GM20431 (cell line): ENCODE results near the gene OR1J2.
"Not testable (repeated sequence)": the region's sequence is repeated elsewhere in the genome, so short reads cannot be mapped to it uniquely, and the experiment has no call there.

Source experiments
- in situ Hi-C: fragments of 300-500 bp; cut with MseI, MboI; formaldehyde crosslinking; loops from one replicate; pipeline ENCODE4 v1.15.0; 2020; ENCODE audit warnings: low sequenced_read_pairs; ENCODE audit not compliant: unreplicated experiment

Gene OR1J2

GRCh38 chr9:122510502-122510901 is at the start of gene OR1J2:
OR1J2 (plus strand) TSS chr9:122510802; CDS start chr9:122510802, 0 bp downstream.
- in situ Hi-C loops, result no loop called here

- in situ Hi-C loops, result loop anchor here (10.0 kb wide), 1 partner anchor 341 kb away; the partner anchor contains the start of gene OR1K1
These were observed 46.6 kb upstream of the OR1J2 start for GRCh38 chr9:122463828-122464632.

- in situ Hi-C loops, result loop anchor here (10.0 kb wide), 1 partner anchor 340 kb away; the partner anchor contains the start of gene OR1K1
These were observed 45.7 kb upstream of the OR1J2 start for GRCh38 chr9:122464633-122465567.

- in situ Hi-C loops, result loop anchor here (10.0 kb wide), 1 partner anchor 338 kb away; the partner anchor contains the start of gene OR1K1
These were observed 44.1 kb upstream of the OR1J2 start for GRCh38 chr9:122466456-122466855.

- in situ Hi-C loops, result loop anchor here (10.0 kb wide), 1 partner anchor 336 kb away; the partner anchor contains the start of gene OR1K1
These were observed 41.9 kb upstream of the OR1J2 start for GRCh38 chr9:122468735-122469134.

GRCh38 chr9:122474561-122474960 is 36.0 kb upstream of the OR1J2 start:
- in situ Hi-C loops, result no loop called here

- in situ Hi-C loops, result no loop called here
These were observed 34.9 kb upstream of the OR1J2 start for GRCh38 chr9:122475717-122476116.

GRCh38 chr9:122477346-122477745 is 33.3 kb upstream of the OR1J2 start:
- in situ Hi-C loops, result no loop called here

GRCh38 chr9:122477826-122478225 is 32.8 kb upstream of the OR1J2 start, which contains the start of gene OR1J1:
OR1J1 (minus strand) TSS chr9:122477926; CDS start chr9:122477926, 0 bp downstream.
- in situ Hi-C loops, result no loop called here

GRCh38 chr9:122479062-122479461 is 31.5 kb upstream of the OR1J2 start:
- in situ Hi-C loops, result no loop called here

- in situ Hi-C loops, result no loop called here
These were observed 11.7 kb upstream of the OR1J2 start for GRCh38 chr9:122498883-122499288.

GRCh38 chr9:122506964-122507363 is 3.6 kb upstream of the OR1J2 start:
- in situ Hi-C loops, result no loop called here

GRCh38 chr9:122518226-122518625 is 7.6 kb downstream of the OR1J2 start:
- in situ Hi-C loops, result no loop called here

- in situ Hi-C loops, result no loop called here
These were observed 8.2 kb downstream of the OR1J2 start, which contains the start of gene OR1J4 for GRCh38 chr9:122518841-122519240. OR1J4 (plus strand) TSS chr9:122519141; CDS start chr9:122519141, 0 bp downstream.

GRCh38 chr9:122519376-122519775 is 8.8 kb downstream of the OR1J2 start:
- in situ Hi-C loops, result no loop called here

- in situ Hi-C loops, result no loop called here
These were observed 16.0 kb downstream of the OR1J2 start for GRCh38 chr9:122526602-122527001.

GRCh38 chr9:122527193-122527592 is 16.6 kb downstream of the OR1J2 start, which contains the start of gene OR1N1:
OR1N1 (minus strand) TSS chr9:122527293; CDS start chr9:122527293, 0 bp downstream.
- in situ Hi-C loops, result no loop called here

GRCh38 chr9:122531157-122531556 is 20.6 kb downstream of the OR1J2 start:
- in situ Hi-C loops, result not testable (repeated sequence)

GRCh38 chr9:122536134-122536533 is 25.5 kb downstream of the OR1J2 start:
- in situ Hi-C loops, result no loop called here

- in situ Hi-C loops, result not testable (repeated sequence)
These were observed 26.5 kb downstream of the OR1J2 start for GRCh38 chr9:122537066-122537465.
